GM19452 (cell line): ENCODE measurements around the gene NAXE.

Experiments
- ATAC-seq: cut with Tn5 transposase; IDR thresholded peaks from one replicate; pipeline ENCODE4 v1.9.1; 2021; ENCODE audit not compliant: unreplicated experiment

Gene NAXE

GRCh38 chr1:156643049-156643777 is 51.6 kb downstream of the NAXE start:
- no peak for ATAC-seq

- no peak for ATAC-seq
These were observed 52.2 kb downstream of the NAXE start for GRCh38 chr1:156643778-156644092.
